HG03139 (cell line): Measurements from ENCODE around the gene CACNA2D1.
"Not testable (repeated sequence)": the region's sequence is repeated elsewhere in the genome, so short reads cannot be mapped to it uniquely, and the experiment has no call there.

Experiments used
- ATAC-seq: cut with Tn5 transposase; IDR thresholded peaks from one replicate; pipeline ENCODE4 v1.9.1; 2021; ENCODE audit not compliant: unreplicated experiment

CACNA2D1 gene

DNA sequence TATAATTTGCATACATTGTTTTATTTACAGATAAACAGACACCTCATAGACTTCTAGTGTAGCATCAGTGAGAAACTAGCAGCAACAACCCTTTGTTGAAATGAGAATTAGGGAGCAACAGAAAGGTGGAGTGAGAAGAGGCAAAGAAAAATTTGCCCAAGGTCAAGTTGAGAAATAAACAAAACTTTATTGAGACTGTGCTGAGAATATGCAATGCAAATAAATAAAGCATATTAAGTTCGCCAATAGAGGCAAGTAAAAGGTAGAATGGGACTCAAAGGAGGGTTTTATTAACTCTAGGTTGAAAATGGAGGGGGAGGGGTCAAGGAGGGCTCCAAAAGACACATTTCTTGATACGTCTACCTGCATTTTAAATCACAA, 49.7 kb downstream of the CACNA2D1 start:
- no peak for ATAC-seq

DNA sequence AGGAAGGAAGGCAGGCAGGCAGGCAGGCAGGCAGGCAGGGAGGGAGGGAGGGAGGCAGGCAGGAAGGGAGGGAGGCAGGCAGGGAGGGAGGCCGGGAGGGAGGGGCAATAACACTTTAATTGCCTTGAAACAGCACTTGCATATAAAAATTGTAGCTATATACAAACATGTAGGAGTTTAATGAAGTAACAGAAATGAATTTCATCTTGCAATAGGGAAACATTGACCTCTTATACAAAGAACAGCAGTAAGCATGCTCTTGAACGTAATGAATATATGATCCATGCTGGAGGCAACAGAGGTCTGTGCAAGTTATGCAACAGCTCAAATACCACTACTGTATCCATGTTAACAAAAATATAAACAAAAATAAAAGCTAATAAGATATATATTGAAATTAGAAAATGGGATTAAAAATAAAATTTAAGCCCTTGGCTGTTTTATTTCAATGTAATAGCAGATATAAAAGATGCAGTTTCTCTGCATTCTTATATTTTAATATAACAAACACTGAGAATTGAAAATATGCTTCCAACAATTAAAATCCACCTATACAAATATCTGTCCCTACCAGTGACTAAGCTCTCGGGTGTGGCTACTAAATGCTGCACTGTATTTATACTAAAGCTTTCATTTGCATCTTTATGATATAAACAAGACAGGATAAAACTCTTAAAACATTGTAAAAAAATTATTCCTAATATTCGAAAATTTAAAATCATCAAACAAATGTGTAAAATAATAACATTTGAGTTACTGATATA, 50.3 kb downstream of the CACNA2D1 start:
- no peak for ATAC-seq

DNA sequence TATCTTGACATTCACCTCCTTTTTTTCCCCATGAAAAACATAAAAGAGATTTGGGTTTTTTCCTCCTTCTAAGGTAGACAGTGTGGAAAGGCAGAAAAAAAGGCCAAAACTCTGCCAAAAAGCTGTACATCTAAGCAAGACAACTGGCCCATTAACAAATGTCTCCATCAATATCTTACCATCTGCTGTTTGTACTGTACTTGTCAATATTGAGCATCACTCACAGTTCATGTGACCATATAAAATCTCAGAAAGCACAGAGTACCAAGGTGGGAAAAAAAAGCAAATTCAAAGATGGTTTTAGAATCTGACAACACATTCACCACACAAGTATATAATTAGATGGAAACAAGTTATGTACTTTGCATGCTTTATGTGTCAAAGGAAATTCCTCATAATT, 52.6 kb downstream of the CACNA2D1 start:
- no peak for ATAC-seq

DNA sequence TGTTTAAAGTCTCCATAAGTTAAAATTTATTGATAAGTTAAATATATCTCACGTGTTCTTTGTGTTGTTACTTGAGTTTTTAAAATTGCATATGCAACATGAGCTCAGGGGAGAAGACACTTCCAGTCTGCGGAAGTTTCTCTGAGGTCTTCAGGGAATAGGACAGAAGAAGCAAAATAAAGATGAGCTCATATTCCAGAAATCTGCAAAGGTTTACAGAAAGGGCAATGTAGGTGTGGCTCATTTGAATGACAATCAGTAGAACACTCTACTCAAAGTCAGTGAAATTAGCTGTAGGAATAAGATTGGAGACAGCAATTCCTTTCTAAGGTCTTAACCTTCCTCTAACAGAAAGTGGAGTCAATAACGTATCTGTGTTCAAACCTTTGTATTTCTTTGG, 53.7 kb downstream of the CACNA2D1 start:
- no peak for ATAC-seq

GRCh38 chr7:82388138-82388537, 55.4 kb downstream of the CACNA2D1 start:
- ATAC-seq = no peak

DNA sequence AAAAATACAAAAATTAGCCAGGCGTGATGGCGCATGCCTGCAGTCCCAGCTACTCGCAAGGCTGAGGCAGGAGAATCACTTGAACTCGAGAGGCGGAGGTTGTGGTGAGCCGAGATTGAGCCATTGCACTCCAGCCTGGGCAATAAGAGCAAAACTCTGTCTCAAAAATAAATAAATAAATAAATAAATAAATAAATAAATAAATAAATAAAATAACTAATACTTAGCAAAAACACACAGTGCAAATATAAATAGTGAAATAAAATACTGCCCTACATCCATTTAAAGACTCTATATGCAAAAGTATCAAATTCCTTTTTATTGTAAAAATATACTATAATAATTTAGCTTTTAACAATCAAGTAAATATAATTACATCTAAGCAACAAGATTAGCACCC, 57.0 kb downstream of the CACNA2D1 start:
- ATAC-seq = not testable (repeated sequence)

DNA sequence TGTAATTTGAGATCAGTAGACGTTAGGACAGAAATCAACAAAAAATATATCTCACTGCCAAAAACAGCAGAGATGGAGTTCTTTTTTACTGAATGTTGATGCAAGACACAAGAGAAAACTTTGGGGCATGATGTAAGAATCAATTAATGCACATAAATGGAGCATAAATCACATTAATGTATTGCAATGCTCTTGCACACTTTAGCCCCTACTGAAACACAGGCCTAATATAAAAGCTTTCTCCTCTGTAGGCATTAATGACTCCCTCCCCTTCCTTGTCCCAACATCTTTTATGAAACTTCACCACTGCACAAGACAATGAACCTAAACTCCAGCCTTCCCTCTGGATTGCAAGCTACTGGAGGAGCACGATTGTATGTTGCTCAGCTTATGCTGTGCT, 58.8 kb downstream of the CACNA2D1 start:
- no peak for ATAC-seq

DNA sequence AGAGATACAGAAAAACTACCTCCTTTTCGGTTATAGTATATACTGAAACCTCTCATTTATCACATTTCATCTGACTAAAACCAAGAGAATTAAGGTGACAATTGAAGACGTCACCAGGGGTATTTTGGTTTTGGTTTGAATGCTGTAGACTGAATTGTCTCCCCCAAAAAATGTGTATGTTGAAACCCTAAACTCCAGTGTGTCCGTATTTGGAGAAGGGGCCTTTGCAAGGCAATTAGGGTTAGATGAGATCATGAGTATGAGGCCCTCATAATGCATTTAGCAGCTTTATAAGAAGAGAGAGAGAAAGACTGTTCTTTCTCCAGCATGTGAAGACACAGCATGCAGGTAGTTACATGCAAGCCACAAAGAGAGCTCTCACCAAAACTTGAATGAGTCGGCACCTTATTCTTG, 59.5 kb downstream of the CACNA2D1 start:
- ATAC-seq = no peak

- no peak for ATAC-seq
Measured at GRCh38 chr7:82382276-82382675, 61.3 kb downstream of the CACNA2D1 start.

DNA sequence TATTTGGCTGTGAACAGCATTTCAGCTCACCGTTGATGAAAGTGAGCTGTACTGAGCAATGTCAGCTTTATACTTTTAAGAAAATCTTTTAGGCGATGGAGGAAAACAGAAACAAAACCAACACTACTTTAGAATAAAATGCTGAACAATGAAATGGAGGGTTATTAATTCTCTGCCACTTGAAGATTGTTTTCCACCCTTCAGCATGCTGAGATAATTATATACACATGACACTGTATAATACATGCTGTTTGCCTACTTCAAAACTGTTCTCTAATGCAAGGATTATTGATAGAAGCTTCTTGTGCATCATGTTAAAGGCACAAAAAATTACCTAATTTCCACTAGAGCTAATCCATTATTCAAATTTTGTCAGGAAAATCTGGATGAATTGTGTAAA, 66.8 kb downstream of the CACNA2D1 start:
- no peak for ATAC-seq

DNA sequence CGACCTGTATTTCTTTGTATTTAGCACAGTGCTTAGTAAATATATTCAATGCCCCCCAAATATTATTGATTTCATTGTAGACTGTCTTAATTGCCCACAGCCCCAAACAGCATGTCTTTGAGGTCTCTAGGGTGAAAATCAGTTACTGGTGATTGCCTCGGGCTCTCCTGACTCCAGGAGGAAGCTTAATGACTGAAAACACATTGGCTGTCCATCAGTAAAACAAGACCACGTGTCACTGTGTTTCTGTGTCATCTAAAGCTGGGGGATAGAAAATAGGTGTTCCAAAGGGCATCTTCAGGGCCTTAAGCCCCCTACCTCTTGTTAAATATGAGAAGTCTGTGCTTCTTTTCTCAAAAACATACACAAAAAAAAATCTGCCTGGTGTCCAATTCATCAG, 67.9 kb downstream of the CACNA2D1 start:
- no peak for ATAC-seq

- ATAC-seq = no peak
Measured at GRCh38 chr7:82375129-82375528, 68.4 kb downstream of the CACNA2D1 start.

DNA sequence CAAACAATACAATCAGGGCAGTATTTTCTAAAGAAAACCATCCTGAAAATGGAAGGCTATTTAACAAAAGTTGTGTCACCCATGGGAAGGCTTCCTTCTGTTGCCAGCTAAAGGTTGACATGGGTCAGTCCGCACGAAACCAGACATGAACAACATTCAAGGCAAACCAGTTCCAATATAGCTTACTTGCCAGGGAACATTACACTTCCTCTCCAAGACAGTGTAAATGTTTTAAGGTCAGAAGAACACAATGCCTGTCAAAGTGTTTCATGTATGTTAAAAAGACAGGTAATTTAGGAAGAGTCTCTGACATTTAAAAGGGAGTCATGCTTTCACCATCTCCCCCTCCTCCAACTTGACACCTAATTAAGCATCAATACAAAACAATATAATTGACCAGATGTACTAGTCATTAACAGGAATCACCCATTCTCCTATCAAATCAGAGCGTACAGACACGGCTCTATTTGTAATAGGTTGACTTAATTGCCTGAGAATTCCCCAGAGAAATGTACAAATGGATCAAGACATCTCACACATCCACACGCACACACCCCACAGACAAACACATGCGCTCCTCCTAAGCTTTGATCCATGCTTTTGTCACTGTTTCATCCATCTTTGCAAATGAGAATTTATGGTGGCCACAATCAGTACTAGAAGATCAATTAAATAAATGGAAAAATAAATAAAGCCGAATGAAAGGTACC, 69.5 kb downstream of the CACNA2D1 start:
- ATAC-seq = no peak

GRCh38 chr7:82364671-82365070, 78.9 kb downstream of the CACNA2D1 start:
- no peak for ATAC-seq

DNA sequence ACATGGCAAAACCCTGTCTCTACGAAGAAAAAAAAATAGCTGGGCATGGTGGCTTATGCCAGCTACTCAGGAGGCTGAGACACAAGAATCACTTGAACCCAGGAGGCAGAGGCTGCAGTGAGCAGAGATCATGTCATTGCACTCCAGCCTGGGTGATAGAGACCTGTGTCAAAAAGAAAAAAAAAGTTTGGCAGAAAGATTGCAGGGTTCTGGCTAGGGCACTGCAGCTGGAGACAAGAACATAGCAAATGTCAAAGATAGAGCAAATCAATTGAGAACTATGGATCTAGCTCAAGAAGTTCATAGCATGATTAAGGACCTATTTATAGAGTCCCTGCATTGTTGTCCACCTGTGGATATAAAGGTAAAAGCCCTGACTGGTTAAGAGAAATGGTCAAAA, 79.5 kb downstream of the CACNA2D1 start:
- ATAC-seq = no peak

DNA sequence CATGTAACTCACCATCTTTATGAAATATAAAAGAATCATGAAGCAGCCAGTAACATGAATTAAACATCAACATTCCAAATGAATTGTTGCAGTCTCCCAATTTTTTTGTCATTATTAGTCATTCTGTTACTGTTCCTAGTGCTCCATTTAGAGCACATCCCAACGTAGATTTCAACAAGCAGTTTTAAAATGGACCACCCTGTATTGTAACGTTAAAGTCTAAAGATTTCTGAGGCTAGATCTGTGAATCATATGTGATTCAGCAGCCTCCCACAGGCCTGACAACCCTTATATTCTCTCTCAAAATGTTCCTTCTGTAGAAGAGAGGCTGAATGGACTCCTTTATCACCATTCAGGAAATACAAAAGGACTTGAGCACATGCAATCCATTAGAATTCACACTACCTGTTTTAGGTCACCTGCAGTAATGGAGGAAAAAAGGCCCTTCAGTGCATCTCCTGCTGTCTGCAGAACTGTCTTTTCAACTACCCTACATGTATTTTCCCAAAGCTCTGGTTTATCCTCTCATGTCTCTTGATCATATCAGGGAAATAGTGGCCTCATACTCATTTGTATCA, 81.4 kb downstream of the CACNA2D1 start:
- no peak for ATAC-seq

- ATAC-seq = no peak
Measured at GRCh38 chr7:82360591-82361368, 82.8 kb downstream of the CACNA2D1 start.

DNA sequence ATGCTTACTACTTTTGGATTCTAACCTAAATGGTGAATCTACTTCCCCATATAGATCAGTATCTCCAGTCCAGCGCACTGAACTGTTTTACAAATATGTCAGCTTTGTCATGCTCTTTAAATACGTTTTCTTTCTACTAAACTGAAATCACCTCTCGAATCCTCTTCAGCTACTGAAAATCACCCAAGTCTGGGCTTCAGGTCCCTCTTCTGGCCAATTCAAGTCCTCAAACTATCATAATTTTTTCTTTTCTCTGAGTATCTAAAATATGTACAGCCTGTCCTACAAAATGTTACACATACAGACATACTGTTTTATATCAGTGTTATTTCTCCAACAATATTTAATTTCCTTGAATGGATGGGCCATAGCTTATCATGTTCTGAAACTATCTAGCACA, 84.2 kb downstream of the CACNA2D1 start:
- ATAC-seq = no peak

DNA sequence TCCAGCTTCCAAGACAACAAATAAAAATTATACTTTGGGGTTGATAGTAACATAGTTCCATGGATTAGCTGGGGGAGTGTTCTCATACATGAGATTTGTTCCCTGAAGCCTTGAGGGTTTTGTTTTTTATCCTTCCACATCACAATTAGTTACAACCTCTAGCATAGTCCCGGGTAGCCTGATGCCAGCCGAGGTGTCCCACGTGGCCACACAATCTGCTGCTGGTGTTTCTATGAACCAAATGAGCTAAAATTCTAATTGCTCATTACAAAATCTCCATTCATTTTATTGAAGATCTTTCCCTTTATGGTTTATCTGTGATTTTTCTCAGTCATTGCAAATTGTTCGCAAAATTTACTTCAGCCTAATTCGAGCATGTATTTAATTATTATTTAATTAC, 84.7 kb downstream of the CACNA2D1 start:
- ATAC-seq = no peak

DNA sequence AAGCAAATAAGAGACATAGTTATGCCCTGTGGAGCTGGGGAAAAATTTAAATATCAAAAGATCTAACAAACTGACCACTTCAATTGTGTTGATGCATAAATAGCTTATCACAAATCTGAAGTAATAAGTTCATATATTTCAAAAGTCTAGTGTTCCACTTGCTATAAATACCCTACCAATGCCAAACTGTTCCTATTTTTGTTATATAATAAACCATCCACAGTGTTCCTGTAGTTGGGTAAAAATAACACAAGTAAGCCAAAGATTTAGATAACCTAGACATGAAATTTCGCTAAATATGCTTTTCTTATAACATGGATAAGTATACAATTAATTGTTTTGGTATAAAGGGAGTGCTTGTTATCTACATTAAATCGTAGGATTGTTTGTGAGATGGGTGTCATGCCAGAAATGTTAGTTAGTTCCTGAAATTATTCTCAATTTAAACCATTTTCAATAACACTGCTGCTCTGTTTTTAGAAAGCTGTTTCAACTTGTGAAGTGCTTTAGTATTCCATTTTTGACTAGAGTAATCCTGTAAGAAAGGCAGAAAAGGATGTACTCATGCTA, 85.5 kb downstream of the CACNA2D1 start:
- ATAC-seq = no peak

DNA sequence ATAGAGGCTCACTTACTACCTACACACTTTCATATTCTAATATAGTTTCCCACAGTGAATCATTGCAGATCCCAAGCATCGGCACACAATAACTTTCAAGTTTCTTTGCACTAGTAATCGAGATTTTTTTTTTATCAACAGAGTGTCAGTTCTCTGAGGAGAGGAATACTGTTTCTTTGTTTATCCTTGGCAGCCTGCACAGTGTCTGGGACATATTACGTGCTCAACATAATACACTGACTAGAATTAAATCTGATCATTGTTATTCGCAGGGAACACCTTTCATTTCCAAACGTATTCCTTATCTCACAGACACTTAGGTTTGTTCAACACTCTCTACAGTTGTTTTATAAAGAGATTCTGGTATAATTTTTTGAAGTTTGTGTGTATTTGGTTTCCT, 95.3 kb downstream of the CACNA2D1 start:
- no peak for ATAC-seq
